ENCODE data around the gene FRMD8. TPM values are rescaled to one million over a fixed set of nuclear protein-coding genes. Genes with fewer than 3 reads are reported as not detected.

The FRMD8 gene
- polyA plus RNA-seq, 3 donors = 33.7 to 41.2 (median 35.4) TPM

DNA sequence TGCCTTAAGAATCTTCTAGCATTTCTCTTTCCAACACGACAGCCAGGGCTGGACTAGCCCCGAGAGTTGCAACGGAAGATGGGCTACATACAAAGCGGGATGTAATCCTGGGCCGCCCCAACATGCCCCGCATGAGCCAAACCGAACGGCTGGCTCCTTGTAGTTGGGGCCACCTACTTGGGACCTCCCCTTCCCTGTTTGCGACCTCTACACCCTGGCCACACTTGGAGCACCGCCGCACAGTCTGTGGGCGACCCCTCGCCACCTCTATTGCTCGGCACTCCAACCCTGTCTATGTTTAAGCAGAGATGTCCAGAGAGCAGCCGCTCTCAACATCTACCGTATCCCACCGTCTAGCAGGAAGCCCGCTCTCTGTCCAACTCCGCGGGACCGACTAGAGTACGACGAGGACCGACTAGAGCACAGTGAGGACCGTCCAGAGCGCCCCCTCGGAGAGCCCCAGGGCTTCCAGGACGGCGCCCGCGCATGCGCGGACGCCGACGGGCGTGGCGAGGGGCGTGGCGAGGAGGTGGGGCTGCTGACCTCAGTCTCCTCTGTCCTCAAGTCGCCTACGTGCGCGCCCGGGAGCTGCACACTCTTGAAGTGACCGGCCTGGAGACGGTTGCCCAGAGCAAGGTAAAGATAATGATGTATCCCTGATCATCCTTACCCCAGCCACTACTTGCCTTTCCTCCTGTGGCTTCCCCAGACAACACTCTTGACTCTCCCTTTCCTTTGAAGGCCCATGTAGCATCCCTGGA is 68.4 kb downstream of the FRMD8 start:
- Mint-ChIP-seq H3K4me3 (peak overlapping the region; percentile 92 to 93), H3K9me3 (peaks cover 0 to 8% (median 0%) of the 10 kb centered on the region in 7 donors), H3K4me1 (peaks cover 47% of the 10 kb centered on the region), H3K27ac (peak overlapping the region; percentile 89 to 98 (median 95)), H3K27me3 (ENCODE audit: low read depth in 3 of 3) (peaks cover 0 to 11% (median 2%) of the 10 kb centered on the region in 3 donors), H3K36me3 (peaks cover 0 to 4% of the 10 kb centered on the region in 2 donors)
- peak; percentile 83 to 86 (median 85) for DNase-seq
- Histone ChIP-seq H3K9me3 (replicated peaks in 1 of 2; ENCODE audit: control insufficient read depth in 1 of 2, insufficient read depth in 1 of 2, low read length in 2 of 2) (no peaks in the 10 kb centered on the region), H3K79me2 (ENCODE audit: insufficient read depth, low read length) (no peaks in the 10 kb centered on the region), H3K27me3 (ENCODE audit: control insufficient read depth in 2 of 2, insufficient read depth in 2 of 2, low read length in 2 of 2) (no peaks in the 10 kb centered on the region), H3K4me1 (ENCODE audit: control insufficient read depth in 1 of 2, insufficient read depth in 2 of 2, low read length in 2 of 2) (peaks cover 33 to 35% of the 10 kb centered on the region in 2 donors), H3K9ac (ENCODE audit: insufficient read depth, low read length, poor library complexity, severe bottlenecking) (peak overlapping the region; percentile 60), H3K27ac (ENCODE audit: low read depth in 1 of 2, low read length in 2 of 2) (peak overlapping the region; percentile 54 to 77), H3K4me3 (replicated peaks in 1 of 3; ENCODE audit: low read depth in 2 of 3, low read length in 3 of 3) (peak overlapping the region; percentile 37 to 76 (median 48)), H3K36me3 (replicated peaks in 1 of 2; ENCODE audit: control insufficient read depth in 1 of 2, insufficient read depth in 2 of 2, low read length in 2 of 2) (no peaks in the 10 kb centered on the region), H2AFZ (ENCODE audit: insufficient read depth, low read depth, low read length, poor library complexity, severe bottlenecking) (peak overlapping the region; percentile 42), H3K4me2 (replicated peaks; ENCODE audit: extremely low read depth, low read length, poor library complexity, severe bottlenecking) (peak overlapping the region; percentile 87), H4K20me1 (ENCODE audit: insufficient read depth, low read length) (peaks cover 26% of the 10 kb centered on the region)
- WGBS (ENCODE audit: insufficient coverage) = under 1% methylated on average over 45 of the region's 47 CpGs
- TF ChIP-seq, protein P1, sequence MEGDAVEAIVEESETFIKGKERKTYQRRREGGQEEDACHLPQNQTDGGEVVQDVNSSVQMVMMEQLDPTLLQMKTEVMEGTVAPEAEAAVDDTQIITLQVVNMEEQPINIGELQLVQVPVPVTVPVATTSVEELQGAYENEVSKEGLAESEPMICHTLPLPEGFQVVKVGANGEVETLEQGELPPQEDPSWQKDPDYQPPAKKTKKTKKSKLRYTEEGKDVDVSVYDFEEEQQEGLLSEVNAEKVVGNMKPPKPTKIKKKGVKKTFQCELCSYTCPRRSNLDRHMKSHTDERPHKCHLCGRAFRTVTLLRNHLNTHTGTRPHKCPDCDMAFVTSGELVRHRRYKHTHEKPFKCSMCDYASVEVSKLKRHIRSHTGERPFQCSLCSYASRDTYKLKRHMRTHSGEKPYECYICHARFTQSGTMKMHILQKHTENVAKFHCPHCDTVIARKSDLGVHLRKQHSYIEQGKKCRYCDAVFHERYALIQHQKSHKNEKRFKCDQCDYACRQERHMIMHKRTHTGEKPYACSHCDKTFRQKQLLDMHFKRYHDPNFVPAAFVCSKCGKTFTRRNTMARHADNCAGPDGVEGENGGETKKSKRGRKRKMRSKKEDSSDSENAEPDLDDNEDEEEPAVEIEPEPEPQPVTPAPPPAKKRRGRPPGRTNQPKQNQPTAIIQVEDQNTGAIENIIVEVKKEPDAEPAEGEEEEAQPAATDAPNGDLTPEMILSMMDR (IDR thresholded peaks at IDR 0.05) = no peak
- intact Hi-C loops (cut with micrococcal nuclease) = loop anchor here in 1 of 2 donors (2.0 kb wide), 1 partner anchor 16 kb away; no protein-coding TSS in a partner anchor

DNA sequence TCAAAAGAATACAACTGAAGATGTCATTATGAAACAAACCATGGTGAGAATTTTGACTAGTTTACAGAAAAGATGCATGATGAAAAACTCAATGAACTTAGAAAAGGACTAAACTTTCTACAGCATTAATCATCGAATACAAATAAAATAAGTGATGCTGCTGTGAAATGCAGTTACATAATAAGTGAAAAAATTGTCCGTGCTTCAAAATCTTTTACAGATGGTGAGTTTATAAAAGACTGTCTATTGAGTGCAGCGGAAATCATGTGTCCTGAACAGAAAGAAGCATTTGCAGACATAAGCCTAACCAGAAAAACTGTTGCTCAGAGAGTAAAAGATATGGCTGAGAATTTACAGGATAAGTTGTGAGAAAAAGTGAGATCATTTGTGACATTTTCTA is 70.0 kb downstream of the FRMD8 start:
- Histone ChIP-seq H3K4me1 (ENCODE audit: control insufficient read depth in 1 of 2, insufficient read depth in 2 of 2, low read length in 2 of 2) (peaks cover 33 to 35% of the 10 kb centered on the region in 2 donors), H4K20me1 (ENCODE audit: insufficient read depth, low read length) (peaks cover 26% of the 10 kb centered on the region), H2AFZ (ENCODE audit: insufficient read depth, low read depth, low read length, poor library complexity, severe bottlenecking) (no peak overlapping the region), H3K4me2 (replicated peaks; ENCODE audit: extremely low read depth, low read length, poor library complexity, severe bottlenecking) (no peak overlapping the region), H3K9ac (ENCODE audit: insufficient read depth, low read length, poor library complexity, severe bottlenecking) (no peak overlapping the region), H3K27ac (ENCODE audit: low read depth in 1 of 2, low read length in 2 of 2) (no peak overlapping the region), H3K27me3 (ENCODE audit: control insufficient read depth in 2 of 2, insufficient read depth in 2 of 2, low read length in 2 of 2) (no peaks in the 10 kb centered on the region), H3K9me3 (replicated peaks in 1 of 2; ENCODE audit: control insufficient read depth in 1 of 2, insufficient read depth in 1 of 2, low read length in 2 of 2) (no peaks in the 10 kb centered on the region), H3K4me3 (replicated peaks in 1 of 3; ENCODE audit: low read depth in 2 of 3, low read length in 3 of 3) (no peak overlapping the region), H3K79me2 (ENCODE audit: insufficient read depth, low read length) (no peaks in the 10 kb centered on the region), H3K36me3 (replicated peaks in 1 of 2; ENCODE audit: control insufficient read depth in 1 of 2, insufficient read depth in 2 of 2, low read length in 2 of 2) (no peaks in the 10 kb centered on the region)
- Mint-ChIP-seq H3K9me3 (peaks cover 0 to 4% (median 0%) of the 10 kb centered on the region in 7 donors), H3K27ac (no peak overlapping the region), H3K36me3 (peaks cover 0 to 4% of the 10 kb centered on the region in 2 donors), H3K4me1 (peaks cover 50% of the 10 kb centered on the region), H3K4me3 (no peak overlapping the region), H3K27me3 (ENCODE audit: low read depth in 3 of 3) (peaks cover 0 to 11% (median 0%) of the 10 kb centered on the region in 3 donors)
- intact Hi-C loops (cut with micrococcal nuclease) = no loop called here
- WGBS (ENCODE audit: insufficient coverage) = no CpG with 5 or more reads among the region's 3 CpGs
- DNase-seq = no peak
- TF ChIP-seq, protein P1 (IDR thresholded peaks at IDR 0.05) = no peak

Measured in CD14-positive monocyte (primary cell).